OCI-LY7 (cell line): Measurements from ENCODE around the gene GRID1. TPM values are rescaled to one million over a fixed set of nuclear protein-coding genes. Genes with fewer than 3 reads are reported as not detected.

Experiments used
- BruUV-seq: library from RNA; stranded (reverse); fragments of 400-500 nt; replicated peaks from 2 replicates; lab custom pipeline; 2021; lab: Mats Ljungman, UMichigan
- CTCF ChIA-PET: fragments of 300-600 bp; sonication (Branson Sonifier 250); formaldehyde crosslinking; loops from one replicate; lab custom pipeline; 2022; ENCODE audit warnings: antibody characterized with exemption; ENCODE audit not compliant: unreplicated experiment; lab: Charles Lee
- POLR2A ChIA-PET: fragments of 300-600 bp; sonication (Branson Sonifier 250); formaldehyde crosslinking; loops from one replicate; lab custom pipeline; 2022; ENCODE audit warnings: antibody characterized with exemption; lab: Charles Lee
- DNase-seq: peaks from one replicate; pipeline ENCODE4 v3.0.0-alpha.2; 2015; ENCODE audit warnings: low spot score
- H2AFZ ChIP-seq: fragments of 200-600 bp; sonication (generic), shearing (Covaris generic); 2 replicates; pipeline ENCODE4 v1.6.1; 2014; ENCODE audit warnings: mild to moderate bottlenecking, antibody characterized with exemption, low read length, moderate library complexity
- H3K27ac ChIP-seq: fragments of 200-600 bp; sonication (generic); 2 replicates; pipeline ENCODE4 v1.5.1; 2014; ENCODE audit warnings: mixed run types, low read depth, mild to moderate bottlenecking, moderate library complexity, low read length, inconsistent platforms; ENCODE audit not compliant: poor library complexity, severe bottlenecking
- H3K36me3 ChIP-seq: fragments of 200-600 bp; sonication (generic); 2 replicates; pipeline ENCODE4 v1.6.1; 2014; ENCODE audit warnings: mild to moderate bottlenecking, antibody characterized with exemption, low read length, moderate library complexity, mixed read lengths; ENCODE audit not compliant: insufficient read depth
- H3K4me1 ChIP-seq: fragments of 200-600 bp; sonication (generic); 2 replicates; pipeline ENCODE4 v1.5.1; 2014; ENCODE audit warnings: mild to moderate bottlenecking, low read length; ENCODE audit not compliant: insufficient read depth, poor library complexity, severe bottlenecking
- H3K4me2 ChIP-seq: fragments of 200-600 bp; sonication (generic); 2 replicates; pipeline ENCODE4 v1.6.1; 2014; ENCODE audit warnings: mild to moderate bottlenecking, low read length
- H3K4me3 ChIP-seq: fragments of 200-600 bp; sonication (generic); 2 replicates; pipeline ENCODE4 v1.5.1; 2014; ENCODE audit warnings: mild to moderate bottlenecking, low read depth, low read length; ENCODE audit not compliant: poor library complexity, severe bottlenecking
- H3K79me2 ChIP-seq: fragments of 200-600 bp; sonication (generic); 2 replicates; pipeline ENCODE4 v1.6.1; 2016; ENCODE audit warnings: low read depth, mild to moderate bottlenecking, low read length, moderate library complexity, mixed read lengths; ENCODE audit not compliant: insufficient read depth
- H3K9me2 ChIP-seq: fragments of 200-600 bp; sonication (generic); 2 replicates; pipeline ENCODE4 v1.6.1; 2016; ENCODE audit warnings: mild to moderate bottlenecking, low read length, mixed read lengths; ENCODE audit not compliant: insufficient read depth
- H3K9me3 ChIP-seq: fragments of 200-600 bp; sonication (generic); 2 replicates; pipeline ENCODE4 v1.6.1; 2014; ENCODE audit warnings: mild to moderate bottlenecking, mixed run types, low read length, mixed read lengths
- H4K20me1 ChIP-seq: fragments of 200-600 bp; sonication (generic); 2 replicates; pipeline ENCODE4 v1.6.1; 2014; ENCODE audit warnings: mild to moderate bottlenecking, antibody characterized with exemption, low read length, moderate library complexity, mixed read lengths; ENCODE audit not compliant: insufficient read depth
- CTCF ChIP-seq: fragments of 200-600 bp; sonication (generic); conservative IDR thresholded peaks from 2 replicates; pipeline ENCODE4 v1.5.1; 2014; ENCODE audit warnings: mild to moderate bottlenecking, antibody characterized with exemption, low read length, moderate library complexity, mixed read lengths
- EZH2phosphoT487 ChIP-seq: fragments of 200-600 bp; sonication (generic); IDR thresholded peaks from 2 replicates; pipeline ENCODE4 v1.6.1; 2018; ENCODE audit warnings: low read depth, borderline replicate concordance, mild to moderate bottlenecking, mixed run types, antibody characterized with exemption, low read length, moderate library complexity, mixed read lengths
- intact Hi-C: fragments of 100-400 bp; cut with micrococcal nuclease; formaldehyde crosslinking; loops from one replicate; pipeline ENCODE4 v1.10.0; 2022; ENCODE audit not compliant: unreplicated experiment
- total RNA-seq, 2 experiments: library from RNA; depleted of rRNA in 1 of 2; stranded (reverse); fragments of >200 nt in 1 of 2; shearing (Covaris generic) in 1 of 2; gene quantifications; 2 replicates each; pipeline ENCODE4 v1.2.3, GENCODE V29; 2014 to 2022

The GRID1 gene
- total RNA-seq, 2 experiments from 2014 or later = 1.6 to 3.7 TPM

DNA sequence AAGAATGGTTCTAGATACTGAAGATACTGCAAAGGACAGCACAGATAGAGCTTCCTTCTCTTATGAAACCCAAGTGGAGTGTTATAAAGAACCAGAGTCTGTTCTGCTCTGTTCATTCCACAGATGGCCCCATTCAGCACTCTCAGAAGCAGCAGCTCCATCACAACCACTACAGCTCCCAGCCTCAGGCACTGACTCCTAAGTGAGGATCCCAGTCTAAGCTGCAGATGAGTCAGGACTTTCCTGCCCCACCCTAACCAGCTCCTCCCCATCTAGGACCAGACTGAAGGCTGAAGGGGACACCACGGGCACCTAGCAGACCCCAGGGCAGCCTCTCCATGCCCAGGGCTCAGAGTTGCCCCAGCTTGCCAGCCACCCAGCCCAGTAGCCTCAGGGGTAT, 379.8 kb downstream of the GRID1 start:
- intact Hi-C loops = no loop called here
- Histone ChIP-seq H3K79me2 (no peaks in the 10 kb centered on the region), H3K9me3 (no peaks in the 10 kb centered on the region), H3K4me2 (no peak overlapping the region), H3K4me3 (no peak overlapping the region), H4K20me1 (no peaks in the 10 kb centered on the region), H3K27ac (no peak overlapping the region), H2AFZ (no peak overlapping the region), H3K4me1 (no peaks in the 10 kb centered on the region), H3K9me2 (no peaks in the 10 kb centered on the region), H3K36me3 (no peaks in the 10 kb centered on the region)
- CTCF ChIA-PET = no interaction called here
- BruUV-seq = no TSS peak
- DNase-seq = no peak
- POLR2A ChIA-PET = no interaction called here
- TF ChIP-seq CTCF (no peak), EZH2phosphoT487 (no peak)

- Histone ChIP-seq H3K9me3 (no peaks in the 10 kb centered on the region), H3K9me2 (no peaks in the 10 kb centered on the region), H3K4me1 (no peaks in the 10 kb centered on the region), H4K20me1 (no peaks in the 10 kb centered on the region), H3K4me3 (no peak overlapping the region), H3K4me2 (no peak overlapping the region), H2AFZ (no peak overlapping the region), H3K36me3 (no peaks in the 10 kb centered on the region), H3K79me2 (no peaks in the 10 kb centered on the region), H3K27ac (no peak overlapping the region)
- BruUV-seq = no TSS peak
- intact Hi-C loops = no loop called here
- CTCF ChIA-PET = no interaction called here
- POLR2A ChIA-PET = no interaction called here
- DNase-seq = no peak
- TF ChIP-seq CTCF (no peak), EZH2phosphoT487 (no peak)
Measured at GRCh38 chr10:85983051-85983450, 383.5 kb downstream of the GRID1 start.

GRCh38 chr10:85979598-85979997, 387.0 kb downstream of the GRID1 start:
- no peaks in the 10 kb centered on the region for H3K79me2 ChIP-seq
- H3K9me3 ChIP-seq = no peaks in the 10 kb centered on the region
- no peak overlapping the region for H3K4me2 ChIP-seq
- no peaks in the 10 kb centered on the region for H3K4me1 ChIP-seq
- H4K20me1 ChIP-seq = no peaks in the 10 kb centered on the region
- H2AFZ ChIP-seq = no peak overlapping the region
- no peaks in the 10 kb centered on the region for H3K9me2 ChIP-seq
- no peak overlapping the region for H3K4me3 ChIP-seq
- intact Hi-C loops = no loop called here
- BruUV-seq = no TSS peak
- no peak for DNase-seq
- ChIA-PET CTCF (no interaction called here), POLR2A (no interaction called here)
- H3K27ac ChIP-seq = no peak overlapping the region
- TF ChIP-seq CTCF = no peak
- no peaks in the 10 kb centered on the region for H3K36me3 ChIP-seq
